D721Med (cell line): ENCODE data around the gene GAREM1.
"Not testable (repeated sequence)": the region's sequence is repeated elsewhere in the genome, so short reads cannot be mapped to it uniquely, and the experiment has no call there.

Experiments
- DNase-seq: peaks from one replicate; pipeline ENCODE4 v3.0.0; 2011; ENCODE audit warnings: low spot score; ENCODE audit not compliant: insufficient read length
- FAIRE-seq: peaks from 2 replicates; lab custom pipeline; 2011; peaks lifted over from hg19 to GRCh38; lab: Jason Lieb, UNC
- TF ChIP-seq, protein P1 (sequence below): IDR thresholded peaks from 2 replicates; pipeline ENCODE4 v1.5.1; 2012; ENCODE audit warnings: mild to moderate bottlenecking, control low read depth; ENCODE audit not compliant: insufficient read depth; ENCODE audit errors: missing control alignments

The GAREM1 gene

DNA sequence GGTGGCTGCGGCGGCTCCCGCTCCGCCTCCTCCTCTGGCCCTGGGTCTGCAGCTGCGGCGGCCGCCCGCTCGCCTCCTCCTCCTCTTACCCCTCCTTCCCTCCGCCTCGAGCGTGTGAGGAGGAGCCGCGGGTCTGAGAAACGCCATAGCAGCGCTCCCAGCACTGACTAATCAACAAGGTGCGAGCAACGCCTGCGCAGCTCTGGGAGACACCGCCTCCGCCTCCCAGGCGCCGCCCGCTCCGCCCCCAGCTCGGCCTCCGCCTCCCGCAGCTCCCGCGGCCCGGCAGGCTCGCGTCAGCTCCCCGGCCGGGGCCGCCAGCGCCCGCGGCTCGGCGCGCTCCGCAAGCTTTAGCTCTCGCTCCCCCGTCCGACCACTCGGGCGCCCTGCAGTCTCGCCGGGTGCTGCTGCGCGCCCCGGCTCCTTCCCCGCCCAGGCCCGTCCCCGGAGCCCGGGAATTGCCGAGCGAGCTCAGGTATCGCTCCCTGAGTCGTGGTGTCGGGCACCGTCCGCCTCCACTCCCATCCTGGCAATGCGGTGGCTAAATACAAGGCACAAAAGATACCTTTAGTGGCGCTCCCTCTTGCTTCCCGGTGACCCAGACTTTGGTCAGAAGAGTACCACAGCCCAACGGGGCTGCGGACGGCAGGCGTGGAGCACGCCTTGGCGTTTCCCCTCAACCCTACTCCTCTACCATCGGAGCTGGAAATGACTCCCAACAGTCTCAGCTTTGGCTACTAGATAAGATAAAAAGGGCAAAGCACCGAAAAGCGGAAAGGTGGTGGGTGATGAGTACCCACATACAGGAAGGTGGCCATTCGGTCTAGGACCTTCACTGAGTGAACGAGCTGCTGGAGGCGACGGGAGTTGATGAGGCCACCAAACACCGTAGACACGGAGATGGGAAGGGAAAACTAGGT is at the start of gene GAREM1:
Gene GAREM1 (minus strand): TSS at position 169 of the 920 bp plus-strand sequence. CDS start 454 bp downstream, outside the sequence.
- TF ChIP-seq, protein P1, sequence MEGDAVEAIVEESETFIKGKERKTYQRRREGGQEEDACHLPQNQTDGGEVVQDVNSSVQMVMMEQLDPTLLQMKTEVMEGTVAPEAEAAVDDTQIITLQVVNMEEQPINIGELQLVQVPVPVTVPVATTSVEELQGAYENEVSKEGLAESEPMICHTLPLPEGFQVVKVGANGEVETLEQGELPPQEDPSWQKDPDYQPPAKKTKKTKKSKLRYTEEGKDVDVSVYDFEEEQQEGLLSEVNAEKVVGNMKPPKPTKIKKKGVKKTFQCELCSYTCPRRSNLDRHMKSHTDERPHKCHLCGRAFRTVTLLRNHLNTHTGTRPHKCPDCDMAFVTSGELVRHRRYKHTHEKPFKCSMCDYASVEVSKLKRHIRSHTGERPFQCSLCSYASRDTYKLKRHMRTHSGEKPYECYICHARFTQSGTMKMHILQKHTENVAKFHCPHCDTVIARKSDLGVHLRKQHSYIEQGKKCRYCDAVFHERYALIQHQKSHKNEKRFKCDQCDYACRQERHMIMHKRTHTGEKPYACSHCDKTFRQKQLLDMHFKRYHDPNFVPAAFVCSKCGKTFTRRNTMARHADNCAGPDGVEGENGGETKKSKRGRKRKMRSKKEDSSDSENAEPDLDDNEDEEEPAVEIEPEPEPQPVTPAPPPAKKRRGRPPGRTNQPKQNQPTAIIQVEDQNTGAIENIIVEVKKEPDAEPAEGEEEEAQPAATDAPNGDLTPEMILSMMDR: peak; percentile 50

DNA sequence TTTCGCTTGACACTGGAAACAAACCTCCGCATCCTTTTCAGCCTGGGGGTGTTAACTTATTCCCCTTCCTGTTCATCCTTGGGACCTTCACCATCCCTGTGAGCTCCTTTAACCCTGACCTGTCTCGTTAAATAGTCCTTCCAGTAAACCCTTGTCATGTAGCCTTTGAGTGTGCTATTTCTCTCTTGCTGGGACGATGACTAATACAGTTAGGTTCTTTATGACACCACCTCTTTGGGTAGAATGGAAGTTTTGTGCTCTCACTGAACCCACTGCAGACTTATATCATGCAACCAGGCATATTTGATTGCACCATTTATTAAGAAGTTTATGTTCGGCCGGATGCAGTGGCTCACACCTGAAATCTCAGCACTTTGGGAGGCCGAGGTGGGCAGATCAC is 40.5 kb upstream of the GAREM1 start:
- DNase-seq (no peak), FAIRE-seq (no peak)
- TF ChIP-seq, protein P1: no peak

More for the DNA sequence above, at the start of gene GAREM1:
- FAIRE-seq: peak; percentile 64
- peak; percentile 92 for DNase-seq

DNA sequence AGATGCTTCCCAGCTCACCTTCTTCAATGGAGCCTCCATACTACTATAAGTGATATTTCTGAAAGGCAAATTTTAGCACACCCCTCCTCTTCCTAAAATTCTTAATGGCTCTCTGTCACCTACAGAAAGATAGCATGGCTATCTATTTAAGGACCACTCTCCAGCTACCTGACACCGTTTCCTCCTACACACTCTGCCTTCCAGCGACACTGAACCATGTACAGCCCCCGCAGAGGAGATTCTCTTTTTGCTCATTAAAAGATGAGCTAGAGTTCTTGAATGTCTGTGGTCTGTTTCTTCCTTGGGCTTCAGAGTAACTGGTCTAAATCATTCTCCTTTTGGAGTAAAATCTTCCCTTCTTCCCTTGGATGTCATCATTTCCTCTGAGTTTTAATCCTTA is 38.4 kb upstream of the GAREM1 start:
- FAIRE-seq (peak; percentile 51), DNase-seq (no peak)
- TF ChIP-seq, protein P1: no peak

DNA sequence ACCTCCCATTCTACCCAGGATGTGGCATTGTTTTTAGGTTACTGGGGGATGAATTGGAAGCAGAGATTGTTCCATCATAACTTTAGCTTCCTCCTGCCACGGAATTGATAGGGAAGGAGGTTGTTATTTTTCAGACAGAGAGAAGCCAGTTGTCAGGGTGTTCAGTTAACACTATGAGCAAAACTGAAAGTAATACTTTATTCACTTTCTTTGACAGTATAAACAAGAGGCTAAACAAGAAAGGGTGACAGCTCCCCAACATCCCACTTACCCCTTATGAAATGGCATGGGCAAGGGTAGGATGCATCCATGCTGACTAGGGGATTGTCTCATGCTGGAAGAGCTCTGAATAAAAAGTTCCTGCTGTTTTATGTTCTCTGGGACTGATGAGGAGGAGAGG is 36.4 kb upstream of the GAREM1 start:
- TF ChIP-seq, protein P1: no peak
- no peak for DNase-seq
- FAIRE-seq: no peak

DNA sequence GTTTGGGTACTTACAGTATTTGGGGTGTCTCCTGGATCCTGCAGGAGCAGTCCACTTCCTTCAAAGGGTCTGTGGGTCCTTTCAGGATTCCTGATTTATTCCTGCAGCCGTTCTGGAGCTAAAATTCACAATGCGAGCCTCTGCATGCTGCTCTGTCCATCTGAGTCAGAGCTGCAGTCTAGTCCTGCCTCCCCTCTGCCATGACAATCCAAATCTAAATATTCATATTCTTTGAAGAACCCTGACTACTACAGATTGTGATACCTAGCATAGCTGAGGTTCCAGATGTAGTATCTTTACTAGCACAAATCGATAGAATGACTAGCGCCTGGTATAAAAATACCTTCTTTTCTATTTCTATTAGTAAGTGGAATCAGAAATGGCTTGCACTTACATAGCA is 31.3 kb upstream of the GAREM1 start:
- DNase-seq (no peak), FAIRE-seq (no peak)
- TF ChIP-seq, protein P1: no peak

DNA sequence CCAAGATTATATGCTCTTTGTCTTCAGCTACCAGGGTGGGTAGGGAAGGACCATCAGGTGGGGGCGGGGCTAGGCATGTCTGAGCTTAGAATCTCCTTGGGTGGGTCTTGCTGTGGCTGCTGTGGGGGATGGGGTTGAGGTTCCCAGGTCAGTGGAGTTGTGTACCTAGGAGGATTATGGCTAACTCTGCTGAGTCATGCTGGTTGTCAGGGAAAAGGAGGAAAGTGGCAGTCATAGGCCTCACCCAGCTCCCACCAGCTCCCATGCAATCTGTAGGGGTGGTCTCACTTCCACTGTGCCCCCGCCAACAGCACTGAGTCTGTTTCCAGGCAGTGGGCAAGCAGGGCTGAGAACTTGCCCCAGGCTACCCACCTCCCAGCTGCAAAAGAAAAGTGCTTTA is 30.6 kb upstream of the GAREM1 start:
- FAIRE-seq, DNase-seq: not testable (repeated sequence)

DNA sequence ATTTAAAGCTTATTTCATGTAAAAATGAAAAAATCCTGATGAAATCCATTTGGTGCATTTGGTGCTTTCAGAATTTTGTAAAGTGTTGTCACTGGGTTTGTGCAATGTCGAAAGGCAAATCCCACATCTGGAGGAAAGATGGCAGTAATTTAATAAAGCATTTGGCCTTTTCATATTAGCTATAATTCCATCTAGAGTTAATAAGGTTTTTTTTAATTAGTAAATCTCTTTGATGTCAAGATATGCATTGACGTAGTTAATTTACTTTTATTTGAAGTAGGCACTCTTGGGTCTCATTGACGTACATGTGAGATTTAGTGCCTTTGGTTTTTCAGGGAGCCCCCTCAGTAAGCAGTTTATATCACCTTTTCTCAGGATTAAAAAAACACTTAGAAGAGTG is 12.3 kb upstream of the GAREM1 start:
- TF ChIP-seq, protein P1: no peak
- DNase-seq: no peak
- no peak for FAIRE-seq
